Dedifferentiated amniotic fluid mesenchymal stem cell (primary cell): Measurements from ENCODE around the gene ALDH5A1.

Experiments
- DNase-seq: peaks from one replicate; pipeline ENCODE4 v3.0.0-alpha.2; 2016; ENCODE audit errors: extremely low spot score

ALDH5A1 gene

DNA sequence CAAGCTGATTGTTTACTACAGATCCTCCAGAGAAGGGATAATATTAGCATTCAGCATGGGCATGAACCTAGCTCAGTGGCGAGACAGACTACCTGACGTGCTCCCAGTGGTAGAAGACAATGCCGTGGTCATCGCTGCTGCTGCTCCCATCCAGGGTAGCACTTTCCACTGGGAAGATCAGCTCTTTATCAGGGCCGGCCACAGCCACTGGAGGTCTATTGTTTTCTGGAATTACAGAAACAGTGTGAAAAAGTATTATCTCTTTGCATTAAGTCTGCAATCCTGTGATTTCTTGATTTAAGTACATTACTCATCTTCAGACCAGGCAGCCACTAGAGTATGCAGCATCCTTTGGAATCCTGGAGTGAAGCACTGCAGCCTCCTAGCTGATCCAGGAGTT lies 75.0 kb downstream of the ALDH5A1 start:
- DNase-seq = no peak

DNA sequence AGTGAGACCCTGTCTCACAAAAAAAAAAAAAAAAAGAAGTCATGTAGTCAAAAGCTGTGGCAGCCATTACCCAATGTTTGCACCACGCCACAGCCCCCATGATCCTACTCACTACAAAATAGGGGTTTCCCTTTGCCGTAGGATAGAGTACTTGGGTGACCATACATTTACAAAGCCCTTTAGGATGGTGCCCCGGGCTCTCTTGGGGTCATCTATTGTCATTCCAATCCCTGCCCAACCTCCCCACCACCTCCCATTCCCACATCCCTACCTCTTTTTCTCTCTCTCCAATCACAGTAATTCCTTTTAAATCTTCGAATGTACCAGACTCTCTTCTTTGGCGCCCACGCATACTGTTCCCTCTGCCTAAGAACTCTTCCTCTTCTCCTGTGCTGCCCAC lies 76.6 kb downstream of the ALDH5A1 start:
- DNase-seq = no peak

DNA sequence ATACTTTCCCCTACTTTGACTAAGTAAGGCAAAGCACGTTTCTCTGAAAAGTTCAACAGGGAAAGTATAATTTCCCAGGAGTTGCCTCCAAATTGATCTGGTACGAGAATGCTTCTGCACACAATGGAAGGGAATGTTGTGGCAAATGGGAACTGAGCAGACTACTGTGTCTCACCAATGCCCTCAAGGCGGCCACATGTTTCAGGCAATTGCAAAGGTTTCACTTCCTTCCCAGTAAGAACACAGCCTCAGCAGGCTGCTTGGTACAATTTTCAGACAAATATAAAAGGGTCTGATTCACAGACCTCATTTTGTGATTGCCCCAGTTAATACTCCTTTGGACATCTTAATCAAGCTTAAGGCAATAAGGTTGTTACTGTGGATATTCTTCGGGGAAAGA lies 80.0 kb downstream of the ALDH5A1 start:
- no peak for DNase-seq

DNA sequence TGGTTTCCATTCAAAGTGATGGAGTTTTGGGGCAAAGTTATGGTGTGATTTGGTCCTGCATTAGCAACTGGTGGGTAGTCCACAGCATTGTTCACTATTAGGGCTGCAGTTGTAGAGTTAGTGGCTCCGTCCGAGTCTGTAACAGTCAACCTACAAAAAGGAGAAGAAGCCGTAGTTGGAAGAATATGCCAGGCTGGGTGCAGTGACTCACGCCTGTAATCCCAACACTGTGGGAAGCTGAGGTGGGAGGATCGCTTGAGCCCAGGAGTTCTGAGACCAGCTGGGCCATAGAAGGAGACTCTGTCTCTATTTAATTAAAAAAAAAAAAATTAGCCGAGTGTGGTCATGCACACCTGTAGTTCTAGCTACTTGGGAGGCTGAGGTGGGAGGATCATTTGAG lies 81.7 kb downstream of the ALDH5A1 start:
- DNase-seq = no peak

DNA sequence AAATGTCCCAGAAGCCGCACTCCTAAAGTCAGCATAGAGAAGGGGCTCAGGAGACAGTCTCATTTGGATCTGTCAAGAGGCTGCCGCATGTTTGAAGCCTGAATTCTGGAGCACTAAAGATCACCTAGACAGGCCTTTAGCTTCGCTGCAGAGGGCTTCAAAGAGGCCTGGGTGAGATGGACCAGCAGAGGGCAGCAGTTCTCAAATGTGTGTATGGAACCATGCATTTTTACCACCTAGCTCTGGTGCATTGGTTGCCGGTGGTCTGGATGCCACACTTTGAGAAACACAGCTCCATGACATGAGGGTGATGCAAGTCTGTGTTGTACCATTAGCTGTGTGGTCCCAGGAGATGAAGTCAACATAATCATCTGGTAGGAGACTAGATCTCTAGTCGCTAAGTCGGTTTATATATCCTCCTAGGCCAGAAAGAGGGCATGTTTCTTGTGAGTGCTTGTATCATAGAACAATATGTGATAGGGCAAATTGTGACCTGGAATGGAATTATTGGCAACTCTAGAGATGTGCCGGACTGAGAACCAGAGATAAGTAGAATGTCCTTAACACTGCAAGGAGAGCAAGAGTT lies 86.4 kb downstream of the ALDH5A1 start:
- DNase-seq = peak; percentile 60

DNA sequence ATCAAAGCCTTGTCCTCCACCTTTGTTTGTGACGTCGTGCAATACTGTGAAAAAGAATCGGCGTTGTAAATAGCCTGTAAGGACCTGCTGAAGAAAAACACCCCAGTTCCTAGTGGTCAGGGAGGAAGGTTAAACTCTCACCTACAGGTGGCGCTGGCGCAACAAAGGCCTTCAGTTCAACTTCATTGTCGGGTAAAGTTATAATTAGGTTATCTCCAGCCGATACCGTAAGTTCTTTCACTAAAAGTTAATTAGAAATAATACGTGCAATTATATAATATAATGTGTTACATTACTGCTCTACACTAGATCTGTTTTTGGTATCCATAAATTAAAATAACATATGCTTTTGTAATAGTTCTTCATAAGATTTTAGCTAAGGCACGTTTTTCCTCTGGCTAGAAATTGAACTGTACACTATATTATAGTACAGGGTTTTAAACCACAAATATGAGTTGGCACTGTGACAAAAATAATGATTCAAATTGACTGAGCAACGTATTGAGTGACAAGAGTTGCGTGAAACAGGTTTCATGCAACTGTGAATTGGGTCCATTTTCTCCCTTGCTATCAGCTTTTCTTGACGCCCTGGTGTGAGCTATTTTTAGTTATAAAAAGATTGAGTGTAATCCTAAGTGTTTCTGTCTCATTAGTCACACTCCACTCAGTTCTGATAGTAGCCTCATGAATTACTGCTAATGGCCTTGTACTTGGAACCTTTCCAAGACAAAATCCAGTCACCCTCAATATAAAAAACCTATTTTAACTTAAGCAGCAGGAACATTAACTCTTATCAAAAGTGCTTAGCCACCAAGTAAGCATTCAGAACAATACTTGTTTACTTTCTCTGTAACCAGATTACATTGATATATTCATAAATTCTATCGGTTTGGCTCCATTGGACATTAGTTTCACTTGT lies 89.0 kb downstream of the ALDH5A1 start:
- peak; percentile 40 for DNase-seq

DNA sequence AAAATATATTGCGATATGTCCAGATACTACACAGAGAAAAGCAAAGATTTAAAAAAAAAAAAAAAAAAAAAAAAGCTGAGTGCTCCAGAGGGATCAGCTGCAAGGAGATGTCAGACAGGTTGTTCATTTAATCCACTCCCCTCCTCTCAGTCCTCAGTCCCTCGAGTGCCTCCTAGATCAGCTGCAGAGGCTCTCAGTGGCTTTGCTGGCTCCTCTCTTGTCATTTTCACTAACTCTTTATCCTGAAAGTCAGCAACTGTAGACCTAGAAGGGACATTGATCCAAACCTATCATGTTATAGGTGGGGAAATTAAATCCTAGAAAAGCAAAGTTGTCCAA lies 89.6 kb downstream of the ALDH5A1 start:
- DNase-seq = no peak
